ENCODE results near the gene SFMBT2.

The SFMBT2 gene

DNA sequence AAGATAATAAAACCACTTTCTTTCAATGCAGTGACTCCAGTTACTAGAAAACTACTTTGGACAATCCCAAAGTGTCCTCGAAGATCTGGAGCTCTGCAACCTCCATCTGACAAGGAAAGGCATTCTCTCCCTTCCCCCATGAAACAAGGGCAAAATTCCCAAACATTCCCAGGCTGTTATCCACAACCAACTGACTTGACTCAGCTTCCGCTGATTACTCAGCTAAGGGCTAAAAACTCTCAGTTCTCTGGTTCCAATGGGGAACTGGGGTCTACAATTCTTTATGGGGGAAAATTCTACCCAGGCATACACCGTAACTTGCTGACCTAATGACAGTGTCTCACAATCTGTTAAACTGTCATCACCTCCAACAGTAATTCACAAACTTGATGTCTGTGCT lies 48.4 kb downstream of the SFMBT2 start:
- no peak for DNase-seq

GRCh38 chr10:7361316-7361715 lies 49.5 kb downstream of the SFMBT2 start:
- no peak for DNase-seq

GRCh38 chr10:7359954-7360353 lies 50.9 kb downstream of the SFMBT2 start:
- no peak for DNase-seq

DNA sequence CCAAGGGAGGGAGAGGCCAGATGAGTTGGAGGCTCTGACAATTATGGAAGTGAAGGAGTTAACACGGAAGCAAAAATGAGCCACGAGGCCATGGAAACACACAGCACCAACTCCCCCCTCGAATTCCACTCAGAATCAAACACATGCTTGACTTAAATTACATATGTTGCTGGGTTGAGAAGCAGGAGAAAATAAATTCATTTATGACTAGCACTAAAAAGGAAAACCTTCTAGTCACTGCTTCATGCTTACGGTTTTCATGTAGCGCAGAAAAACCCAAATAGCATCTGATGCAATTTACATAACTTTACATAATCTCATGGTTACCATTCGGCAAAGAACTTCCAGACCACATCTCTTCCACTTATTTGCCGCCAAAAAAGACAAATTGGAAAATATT lies 51.5 kb downstream of the SFMBT2 start:
- no peak for DNase-seq

- DNase-seq = no peak
Measured at GRCh38 chr10:7357193-7357592, 53.6 kb downstream of the SFMBT2 start.

- no peak for DNase-seq
Measured at GRCh38 chr10:7354330-7355047, 56.3 kb downstream of the SFMBT2 start.

GRCh38 chr10:7351894-7352293 lies 58.9 kb downstream of the SFMBT2 start:
- DNase-seq = no peak

DNA sequence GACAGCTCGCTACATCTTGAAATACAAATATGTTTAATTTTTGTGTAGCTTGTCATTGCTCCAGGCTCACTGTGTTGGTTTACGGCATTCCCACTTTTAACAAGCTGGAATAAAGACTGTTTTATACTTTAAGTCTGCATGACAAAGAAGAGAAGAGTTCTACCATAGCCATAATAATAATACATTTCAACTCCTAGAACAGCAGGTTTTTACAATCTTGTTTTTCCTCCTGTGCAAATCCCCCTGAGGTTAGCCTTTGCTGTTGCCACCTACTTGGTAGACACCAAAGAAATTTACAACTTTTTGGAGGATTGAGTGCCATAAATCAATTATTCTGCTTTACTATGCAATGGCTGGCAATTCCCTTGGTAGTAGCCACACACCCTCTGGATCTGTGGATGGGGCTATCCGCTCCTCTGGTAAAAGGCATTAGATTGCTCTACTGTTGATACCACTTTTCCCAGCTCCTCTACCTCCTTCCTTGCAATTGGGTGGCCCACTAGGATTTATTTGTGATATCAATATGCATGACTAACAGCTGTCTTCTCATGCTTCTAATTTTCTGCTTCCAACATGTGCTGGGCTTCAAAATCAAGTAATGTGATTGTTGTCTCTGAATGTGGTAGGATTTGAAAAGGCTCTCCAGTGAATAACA lies 60.2 kb downstream of the SFMBT2 start:
- no peak for DNase-seq

- DNase-seq = no peak
Measured at GRCh38 chr10:7345717-7346116, 65.1 kb downstream of the SFMBT2 start.

- DNase-seq = no peak
Measured at GRCh38 chr10:7343040-7343439, 67.8 kb downstream of the SFMBT2 start.

DNA sequence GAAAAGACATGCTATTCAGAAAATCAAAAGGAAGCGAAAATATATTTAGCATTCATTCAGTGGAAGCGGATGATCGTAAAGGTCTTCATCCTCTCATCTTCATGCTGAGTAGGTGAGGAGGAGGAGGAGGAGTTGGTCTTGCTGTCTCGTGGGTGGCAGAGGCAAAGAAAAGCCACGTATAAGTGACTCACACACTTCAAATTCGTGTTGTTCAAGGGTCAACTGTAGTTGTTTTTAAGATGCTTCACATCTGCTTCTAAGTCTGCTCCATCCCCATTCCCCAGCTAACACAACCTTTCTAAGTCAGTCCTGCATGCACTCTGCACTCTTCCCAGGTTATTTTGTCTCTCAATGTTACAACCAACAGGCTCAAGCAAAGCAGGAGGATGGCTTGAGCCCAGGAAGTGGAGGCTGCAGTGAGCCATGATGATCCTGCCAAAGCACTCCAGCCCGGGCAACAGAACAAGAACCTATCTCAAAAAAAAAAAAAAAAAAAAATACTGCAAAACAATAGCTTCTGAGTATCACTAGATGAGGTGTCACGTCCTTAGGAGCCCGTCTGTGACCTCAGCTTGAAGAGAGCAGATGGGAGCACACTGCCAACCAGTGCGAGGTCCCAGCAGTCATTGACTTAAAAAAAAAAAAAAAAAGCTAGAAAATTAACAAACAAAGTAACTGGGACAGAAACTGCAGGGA lies 70.5 kb downstream of the SFMBT2 start:
- no peak for DNase-seq

- DNase-seq = no peak
Measured at GRCh38 chr10:7339510-7339909, 71.3 kb downstream of the SFMBT2 start.

GRCh38 chr10:7338469-7338868 lies 72.4 kb downstream of the SFMBT2 start:
- no peak for DNase-seq

DNA sequence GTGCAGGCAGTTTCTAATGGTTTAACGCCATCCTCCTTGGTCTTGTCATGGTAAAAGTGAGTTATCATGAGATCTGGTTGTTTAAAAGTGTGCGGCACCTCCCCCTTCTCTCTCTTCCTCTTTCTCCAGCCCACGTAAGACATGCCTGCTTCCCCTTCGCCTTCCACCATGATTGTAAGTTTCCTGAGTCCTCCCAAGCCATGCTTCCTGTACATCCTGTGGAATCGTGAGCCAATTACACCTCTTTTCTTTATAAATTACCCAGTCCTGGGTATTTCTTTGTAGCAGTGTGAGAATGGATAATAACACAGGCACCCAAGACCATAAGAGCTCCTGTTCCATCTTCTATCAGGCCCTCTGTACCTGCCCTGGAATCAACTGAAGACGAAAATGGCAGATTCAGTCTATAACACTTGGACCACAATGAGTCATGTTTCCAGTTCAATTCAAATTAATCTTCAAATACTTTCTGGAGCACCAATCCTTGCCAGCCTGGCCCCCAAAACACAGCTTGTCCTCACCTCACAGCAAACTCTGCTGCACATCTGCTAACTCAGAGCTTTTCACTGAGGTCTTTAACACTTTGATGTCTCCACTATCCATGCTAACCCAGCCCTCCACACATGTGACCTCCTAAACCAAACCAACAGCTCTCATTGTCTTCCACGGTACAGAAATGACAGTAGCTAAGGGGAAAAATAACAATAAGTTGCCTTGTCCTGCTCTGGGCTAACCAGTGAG lies 73.2 kb downstream of the SFMBT2 start:
- DNase-seq = no peak

DNA sequence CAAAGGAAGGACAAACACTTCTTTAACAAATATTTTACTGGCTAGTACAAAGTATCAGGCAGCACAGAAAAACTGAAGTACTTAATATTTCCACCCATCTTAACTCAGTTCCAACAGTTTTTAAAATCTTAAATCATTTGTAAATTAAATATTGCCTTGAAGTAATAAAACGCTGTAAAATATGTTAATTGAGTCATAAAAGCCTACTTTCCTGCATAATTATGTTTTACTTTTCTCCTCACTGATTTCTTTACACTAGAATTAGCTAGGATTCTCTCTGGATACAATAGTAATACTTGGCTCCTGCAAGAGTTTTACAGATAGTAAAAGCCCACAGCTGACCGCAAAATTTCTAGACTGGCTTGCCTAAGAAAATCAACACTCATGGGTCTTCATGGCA lies 74.9 kb downstream of the SFMBT2 start:
- no peak for DNase-seq

DNA sequence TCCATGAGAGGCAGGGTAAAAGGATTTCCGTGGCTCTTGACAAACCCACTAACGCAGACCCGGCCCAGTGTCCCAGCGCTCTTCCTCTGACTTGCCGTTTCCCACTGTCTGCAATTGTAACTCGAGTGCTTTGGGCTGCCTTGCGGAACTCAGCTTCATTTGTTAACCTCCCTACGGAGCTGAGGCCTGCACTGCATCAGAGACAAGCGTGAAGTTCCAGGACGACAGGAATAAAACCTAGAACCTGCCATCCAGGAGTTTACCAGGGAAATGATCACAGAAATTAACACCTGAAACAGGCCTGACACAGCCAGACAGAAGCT lies 76.2 kb downstream of the SFMBT2 start:
- no peak for DNase-seq

DNA sequence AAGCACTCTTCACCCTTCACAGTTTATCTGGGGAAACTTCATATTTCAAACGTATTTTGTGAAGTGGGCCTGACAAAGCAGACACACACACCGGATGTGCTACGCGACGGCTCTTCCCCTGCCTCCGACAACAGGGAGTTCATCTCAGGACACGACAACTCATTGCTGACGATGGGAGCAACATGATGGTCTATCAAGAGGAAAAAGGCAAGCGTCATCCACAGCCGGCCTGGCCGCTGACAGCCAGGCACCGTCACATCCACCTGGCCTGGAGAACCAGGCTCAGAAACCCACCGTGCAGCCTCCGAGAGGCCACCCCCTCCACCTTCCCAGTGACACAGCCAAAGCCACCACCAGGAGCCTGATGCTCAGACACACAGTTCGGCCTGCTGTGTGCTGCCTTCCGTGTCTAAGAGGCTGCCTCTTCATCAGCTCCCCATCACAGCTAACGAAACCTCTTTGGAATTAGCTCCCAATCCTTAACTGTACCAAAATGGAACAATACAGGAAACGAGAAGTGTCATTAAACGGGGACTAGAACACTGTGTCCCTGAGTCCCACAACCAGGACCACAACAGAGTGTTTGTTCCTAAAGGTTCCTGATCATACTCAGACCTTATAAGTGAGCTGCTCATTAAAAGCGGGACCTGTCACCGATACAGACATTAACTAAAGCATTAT lies 76.7 kb downstream of the SFMBT2 start:
- no peak for DNase-seq

DNA sequence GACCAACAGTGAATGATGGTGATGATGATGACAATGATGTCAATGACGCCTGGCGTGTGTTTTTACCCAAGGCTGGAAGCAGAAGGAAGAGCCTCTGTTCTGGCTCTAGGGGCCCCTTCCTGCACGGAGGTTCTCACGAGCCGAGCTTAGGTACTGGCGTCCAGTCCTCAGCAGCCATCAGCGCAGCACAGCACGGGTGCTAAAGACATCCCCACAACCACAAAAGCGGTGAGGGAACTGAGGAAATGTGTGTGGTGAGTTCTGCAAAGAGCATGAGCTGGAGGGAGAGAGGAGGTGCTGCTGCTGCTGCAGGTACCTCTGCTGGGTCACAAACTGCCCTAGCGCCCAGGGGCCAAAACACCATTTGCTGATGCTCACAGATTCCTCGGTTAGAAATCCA lies 81.6 kb downstream of the SFMBT2 start:
- DNase-seq = no peak

DNA sequence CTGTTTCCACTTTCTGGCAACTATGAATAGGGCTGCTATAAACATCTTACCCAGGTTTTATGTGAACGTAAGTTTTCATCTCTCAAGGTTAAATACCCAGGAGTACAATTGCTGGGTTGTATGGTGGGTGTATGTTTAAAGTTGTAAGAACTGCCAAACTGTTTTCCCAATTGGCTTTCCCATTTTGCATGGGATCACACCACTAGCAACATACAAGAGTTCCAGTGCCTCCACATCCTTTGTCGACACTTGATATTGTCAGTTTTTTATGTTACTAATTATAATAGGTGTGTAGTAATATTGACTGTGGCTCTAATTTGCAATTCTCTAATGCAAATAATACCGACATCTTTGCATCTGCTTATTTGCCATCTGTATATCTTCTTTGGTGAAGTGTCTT lies 82.9 kb downstream of the SFMBT2 start:
- no peak for DNase-seq

DNA sequence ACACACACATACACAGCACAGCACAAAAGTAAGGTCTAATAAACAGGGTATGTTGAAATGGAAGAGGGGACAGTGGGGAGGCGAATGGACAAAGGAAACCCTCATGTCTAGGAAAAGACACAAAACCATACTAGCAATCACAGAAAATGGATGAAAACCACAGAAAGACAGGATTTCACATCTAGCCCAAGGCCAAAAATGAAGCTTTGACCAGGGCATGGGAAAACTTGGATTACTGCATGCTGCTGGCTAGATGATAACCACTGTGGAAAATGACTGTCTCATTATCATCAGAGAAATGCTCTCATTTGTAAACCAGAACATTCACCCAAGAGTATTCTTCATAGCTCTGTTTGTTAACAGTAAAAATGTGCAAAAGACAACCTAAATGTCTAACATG lies 88.2 kb downstream of the SFMBT2 start:
- no peak for DNase-seq

- no peak for DNase-seq
Measured at GRCh38 chr10:7320072-7320471, 90.8 kb downstream of the SFMBT2 start.

DNA sequence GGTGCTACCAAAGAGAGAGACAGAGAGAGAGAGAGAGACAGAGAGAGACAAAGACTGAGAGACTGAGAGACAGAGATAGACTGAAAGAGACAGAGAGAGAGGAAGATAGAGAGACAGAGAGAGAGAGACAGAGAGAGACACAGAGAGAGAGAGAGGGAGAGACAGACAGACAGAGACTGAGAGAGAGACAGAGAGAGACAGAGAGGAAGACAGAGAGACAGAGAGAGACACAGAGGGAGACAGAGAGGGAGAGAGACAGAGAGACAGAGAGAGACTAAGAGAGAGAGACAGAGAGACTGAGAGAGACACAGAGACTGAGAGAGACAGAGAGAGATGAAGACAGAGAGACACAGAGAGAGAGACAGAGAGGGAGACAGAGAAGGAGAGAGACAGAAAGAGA lies 91.2 kb downstream of the SFMBT2 start:
- DNase-seq = no peak

DNA sequence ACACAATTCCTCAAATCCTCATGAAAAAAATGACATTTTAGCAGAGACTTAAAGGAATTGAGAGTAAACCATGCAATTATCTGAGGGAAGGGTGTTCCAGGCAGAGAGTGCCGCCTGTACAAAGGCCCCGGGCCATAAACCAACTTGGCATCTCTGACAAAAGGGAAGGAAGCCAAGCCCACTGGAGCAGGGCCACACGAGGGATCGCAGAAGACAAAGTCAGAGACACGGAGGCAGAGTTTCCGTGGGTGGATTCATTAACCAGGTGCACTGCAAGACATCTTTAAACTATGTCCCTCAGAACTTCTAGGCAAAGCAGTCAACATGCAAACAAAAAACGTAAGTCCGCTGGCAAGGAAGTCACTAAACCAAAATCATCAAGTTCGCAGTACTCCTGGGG lies 92.0 kb downstream of the SFMBT2 start:
- DNase-seq = no peak
